A673 (cell line): ENCODE data around the gene SCN9A.

Source experiments
- EZH2 ChIP-seq: fragments of 200-600 bp; sonication (generic); IDR thresholded peaks from 2 replicates; pipeline ENCODE4 v1.6.1; 2017; ENCODE audit warnings: borderline replicate concordance, low read depth, mild to moderate bottlenecking, mixed read lengths, antibody characterized with exemption, low read length; ENCODE audit not compliant: poor library complexity, severe bottlenecking
- TF ChIP-seq, protein P1 (sequence below): fragments of 300-800, 200-600 bp; sonication (generic); conservative IDR thresholded peaks from 2 replicates; pipeline ENCODE4 v1.5.1; 2017; ENCODE audit warnings: low read depth, mild to moderate bottlenecking, antibody characterized with exemption, low read length, moderate library complexity, mixed read lengths

DNA sequence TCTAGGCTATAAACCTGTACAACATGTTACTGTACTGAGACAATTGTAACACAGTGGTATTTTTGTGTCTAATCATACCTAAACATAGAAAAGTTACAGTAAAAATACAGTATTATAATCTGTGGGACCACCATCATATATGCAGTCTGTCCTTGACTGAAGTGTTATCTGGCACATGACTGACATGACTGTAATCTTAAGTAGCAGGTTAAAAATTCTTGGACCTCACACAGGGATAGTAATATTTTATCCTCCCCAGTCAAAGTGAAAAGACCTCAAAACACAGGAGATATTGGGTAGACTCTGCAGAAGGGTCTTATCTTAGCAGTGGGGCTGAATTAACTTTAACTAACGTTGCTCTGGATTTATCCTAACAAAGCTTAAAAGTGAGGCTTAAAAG is 4.9 kb upstream of the SCN9A start:
- TF ChIP-seq, protein P1, sequence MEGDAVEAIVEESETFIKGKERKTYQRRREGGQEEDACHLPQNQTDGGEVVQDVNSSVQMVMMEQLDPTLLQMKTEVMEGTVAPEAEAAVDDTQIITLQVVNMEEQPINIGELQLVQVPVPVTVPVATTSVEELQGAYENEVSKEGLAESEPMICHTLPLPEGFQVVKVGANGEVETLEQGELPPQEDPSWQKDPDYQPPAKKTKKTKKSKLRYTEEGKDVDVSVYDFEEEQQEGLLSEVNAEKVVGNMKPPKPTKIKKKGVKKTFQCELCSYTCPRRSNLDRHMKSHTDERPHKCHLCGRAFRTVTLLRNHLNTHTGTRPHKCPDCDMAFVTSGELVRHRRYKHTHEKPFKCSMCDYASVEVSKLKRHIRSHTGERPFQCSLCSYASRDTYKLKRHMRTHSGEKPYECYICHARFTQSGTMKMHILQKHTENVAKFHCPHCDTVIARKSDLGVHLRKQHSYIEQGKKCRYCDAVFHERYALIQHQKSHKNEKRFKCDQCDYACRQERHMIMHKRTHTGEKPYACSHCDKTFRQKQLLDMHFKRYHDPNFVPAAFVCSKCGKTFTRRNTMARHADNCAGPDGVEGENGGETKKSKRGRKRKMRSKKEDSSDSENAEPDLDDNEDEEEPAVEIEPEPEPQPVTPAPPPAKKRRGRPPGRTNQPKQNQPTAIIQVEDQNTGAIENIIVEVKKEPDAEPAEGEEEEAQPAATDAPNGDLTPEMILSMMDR: no peak
- no peak for TF ChIP-seq EZH2
